OCI-LY7 (cell line): ENCODE data around the gene TMEM178B. TPM values are rescaled to one million over a fixed set of nuclear protein-coding genes. Genes with fewer than 3 reads are reported as not detected.

Experiments
- BruUV-seq: library from RNA; stranded (reverse); fragments of 400-500 nt; replicated peaks from 2 replicates; lab custom pipeline; 2021; lab: Mats Ljungman, UMichigan
- CTCF ChIA-PET: fragments of 300-600 bp; sonication (Branson Sonifier 250); formaldehyde crosslinking; loops from one replicate; lab custom pipeline; 2022; ENCODE audit warnings: antibody characterized with exemption; ENCODE audit not compliant: unreplicated experiment; lab: Charles Lee
- POLR2A ChIA-PET: fragments of 300-600 bp; sonication (Branson Sonifier 250); formaldehyde crosslinking; loops from one replicate; lab custom pipeline; 2022; ENCODE audit warnings: antibody characterized with exemption; lab: Charles Lee
- DNase-seq: peaks from one replicate; pipeline ENCODE4 v3.0.0-alpha.2; 2015; ENCODE audit warnings: low spot score
- H2AFZ ChIP-seq: fragments of 200-600 bp; sonication (generic), shearing (Covaris generic); 2 replicates; pipeline ENCODE4 v1.6.1; 2014; ENCODE audit warnings: mild to moderate bottlenecking, antibody characterized with exemption, low read length, moderate library complexity
- H3K27ac ChIP-seq: fragments of 200-600 bp; sonication (generic); 2 replicates; pipeline ENCODE4 v1.5.1; 2014; ENCODE audit warnings: mixed run types, low read depth, mild to moderate bottlenecking, moderate library complexity, low read length, inconsistent platforms; ENCODE audit not compliant: poor library complexity, severe bottlenecking
- H3K36me3 ChIP-seq: fragments of 200-600 bp; sonication (generic); 2 replicates; pipeline ENCODE4 v1.6.1; 2014; ENCODE audit warnings: mild to moderate bottlenecking, antibody characterized with exemption, low read length, moderate library complexity, mixed read lengths; ENCODE audit not compliant: insufficient read depth
- H3K4me1 ChIP-seq: fragments of 200-600 bp; sonication (generic); 2 replicates; pipeline ENCODE4 v1.5.1; 2014; ENCODE audit warnings: mild to moderate bottlenecking, low read length; ENCODE audit not compliant: insufficient read depth, poor library complexity, severe bottlenecking
- H3K4me2 ChIP-seq: fragments of 200-600 bp; sonication (generic); 2 replicates; pipeline ENCODE4 v1.6.1; 2014; ENCODE audit warnings: mild to moderate bottlenecking, low read length
- H3K4me3 ChIP-seq: fragments of 200-600 bp; sonication (generic); 2 replicates; pipeline ENCODE4 v1.5.1; 2014; ENCODE audit warnings: mild to moderate bottlenecking, low read depth, low read length; ENCODE audit not compliant: poor library complexity, severe bottlenecking
- H3K79me2 ChIP-seq: fragments of 200-600 bp; sonication (generic); 2 replicates; pipeline ENCODE4 v1.6.1; 2016; ENCODE audit warnings: low read depth, mild to moderate bottlenecking, low read length, moderate library complexity, mixed read lengths; ENCODE audit not compliant: insufficient read depth
- H3K9me2 ChIP-seq: fragments of 200-600 bp; sonication (generic); 2 replicates; pipeline ENCODE4 v1.6.1; 2016; ENCODE audit warnings: mild to moderate bottlenecking, low read length, mixed read lengths; ENCODE audit not compliant: insufficient read depth
- H3K9me3 ChIP-seq: fragments of 200-600 bp; sonication (generic); 2 replicates; pipeline ENCODE4 v1.6.1; 2014; ENCODE audit warnings: mild to moderate bottlenecking, mixed run types, low read length, mixed read lengths
- H4K20me1 ChIP-seq: fragments of 200-600 bp; sonication (generic); 2 replicates; pipeline ENCODE4 v1.6.1; 2014; ENCODE audit warnings: mild to moderate bottlenecking, antibody characterized with exemption, low read length, moderate library complexity, mixed read lengths; ENCODE audit not compliant: insufficient read depth
- EZH2phosphoT487 ChIP-seq: fragments of 200-600 bp; sonication (generic); IDR thresholded peaks from 2 replicates; pipeline ENCODE4 v1.6.1; 2018; ENCODE audit warnings: low read depth, borderline replicate concordance, mild to moderate bottlenecking, mixed run types, antibody characterized with exemption, low read length, moderate library complexity, mixed read lengths
- intact Hi-C: fragments of 100-400 bp; cut with micrococcal nuclease; formaldehyde crosslinking; loops from one replicate; pipeline ENCODE4 v1.10.0; 2022; ENCODE audit not compliant: unreplicated experiment
- total RNA-seq, 2 experiments: library from RNA; depleted of rRNA in 1 of 2; stranded (reverse); fragments of >200 nt in 1 of 2; shearing (Covaris generic) in 1 of 2; gene quantifications; 2 replicates each; pipeline ENCODE4 v1.2.3, GENCODE V29; 2014 to 2022
- TF ChIP-seq, protein P1 (sequence below): fragments of 200-600 bp; sonication (generic); conservative IDR thresholded peaks from 2 replicates; pipeline ENCODE4 v1.5.1; 2014; ENCODE audit warnings: mild to moderate bottlenecking, antibody characterized with exemption, low read length, moderate library complexity, mixed read lengths

Gene TMEM178B
- total RNA-seq, 2 experiments from 2014 or later: not detected

- Histone ChIP-seq H2AFZ (no peak overlapping the region), H4K20me1 (no peaks in the 10 kb centered on the region), H3K4me2 (no peak overlapping the region), H3K4me1 (no peaks in the 10 kb centered on the region), H3K36me3 (no peaks in the 10 kb centered on the region), H3K27ac (no peak overlapping the region), H3K79me2 (no peaks in the 10 kb centered on the region), H3K9me3 (no peaks in the 10 kb centered on the region), H3K4me3 (no peak overlapping the region), H3K9me2 (no peaks in the 10 kb centered on the region)
- intact Hi-C loops: no loop called here
- CTCF ChIA-PET: no interaction called here
- POLR2A ChIA-PET: no interaction called here
- BruUV-seq: no TSS peak
- TF ChIP-seq, protein P1, sequence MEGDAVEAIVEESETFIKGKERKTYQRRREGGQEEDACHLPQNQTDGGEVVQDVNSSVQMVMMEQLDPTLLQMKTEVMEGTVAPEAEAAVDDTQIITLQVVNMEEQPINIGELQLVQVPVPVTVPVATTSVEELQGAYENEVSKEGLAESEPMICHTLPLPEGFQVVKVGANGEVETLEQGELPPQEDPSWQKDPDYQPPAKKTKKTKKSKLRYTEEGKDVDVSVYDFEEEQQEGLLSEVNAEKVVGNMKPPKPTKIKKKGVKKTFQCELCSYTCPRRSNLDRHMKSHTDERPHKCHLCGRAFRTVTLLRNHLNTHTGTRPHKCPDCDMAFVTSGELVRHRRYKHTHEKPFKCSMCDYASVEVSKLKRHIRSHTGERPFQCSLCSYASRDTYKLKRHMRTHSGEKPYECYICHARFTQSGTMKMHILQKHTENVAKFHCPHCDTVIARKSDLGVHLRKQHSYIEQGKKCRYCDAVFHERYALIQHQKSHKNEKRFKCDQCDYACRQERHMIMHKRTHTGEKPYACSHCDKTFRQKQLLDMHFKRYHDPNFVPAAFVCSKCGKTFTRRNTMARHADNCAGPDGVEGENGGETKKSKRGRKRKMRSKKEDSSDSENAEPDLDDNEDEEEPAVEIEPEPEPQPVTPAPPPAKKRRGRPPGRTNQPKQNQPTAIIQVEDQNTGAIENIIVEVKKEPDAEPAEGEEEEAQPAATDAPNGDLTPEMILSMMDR: no peak
- no peak for TF ChIP-seq EZH2phosphoT487
- no peak for DNase-seq
Measured at GRCh38 chr7:141160246-141160860, 86.5 kb downstream of the TMEM178B start.

DNA sequence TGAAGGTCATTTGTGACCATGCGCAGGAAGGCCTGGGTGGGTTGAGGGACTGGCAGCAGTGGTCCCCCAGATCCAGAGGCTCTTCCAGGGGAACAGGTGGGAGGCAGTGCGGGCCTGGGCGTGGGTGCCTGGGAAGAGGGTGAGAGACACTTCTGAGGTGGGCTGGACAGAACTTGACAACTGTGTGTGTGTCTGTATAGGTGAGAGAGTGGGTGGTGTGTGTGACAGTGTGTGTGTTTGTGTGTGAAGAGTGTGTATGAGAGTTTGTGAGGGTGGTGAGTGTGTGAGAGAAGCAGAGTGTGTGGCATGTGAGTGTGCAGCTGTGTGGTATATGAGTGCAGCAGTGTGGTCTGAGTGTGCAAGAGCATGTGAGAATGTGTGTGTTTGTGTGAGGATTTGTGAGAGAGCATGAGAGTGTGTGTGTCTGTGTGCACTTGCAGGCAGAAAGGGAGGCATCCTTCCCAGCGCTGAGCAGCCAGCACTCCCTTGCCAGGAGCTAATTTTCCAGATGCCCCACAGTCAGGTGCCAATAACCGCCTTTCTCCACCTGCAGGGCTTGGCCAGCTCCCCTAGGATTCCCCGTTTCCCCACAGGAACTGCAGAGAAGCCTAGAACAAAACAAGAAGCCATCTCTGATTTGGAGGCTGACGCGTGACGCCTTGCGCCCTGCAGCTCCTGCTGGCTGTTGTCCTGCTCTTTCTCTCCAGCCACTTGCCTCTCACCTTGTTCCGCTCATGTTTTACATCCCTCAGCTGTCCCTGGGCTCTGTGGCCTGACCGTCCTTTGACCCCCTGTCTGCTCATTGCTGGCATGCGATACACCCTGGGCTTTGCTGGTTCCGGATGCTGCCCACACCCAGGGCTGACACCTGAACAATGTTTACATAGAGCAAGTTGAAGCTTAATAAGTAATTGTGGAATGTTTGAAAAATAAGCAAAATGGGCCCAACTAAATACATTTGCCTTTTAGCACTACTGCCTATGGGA, 88.0 kb downstream of the TMEM178B start:
- Histone ChIP-seq H4K20me1 (no peaks in the 10 kb centered on the region), H3K9me2 (no peaks in the 10 kb centered on the region), H3K79me2 (no peaks in the 10 kb centered on the region), H3K36me3 (no peaks in the 10 kb centered on the region), H3K4me2 (no peak overlapping the region), H3K9me3 (no peaks in the 10 kb centered on the region), H3K27ac (no peak overlapping the region), H3K4me3 (no peak overlapping the region), H3K4me1 (no peaks in the 10 kb centered on the region), H2AFZ (no peak overlapping the region)
- ChIA-PET POLR2A (interaction anchor here (0.7 kb wide), 1 partner anchor 232 kb away, joined by 3 read pairs; no protein-coding TSS in a partner anchor), CTCF (no interaction called here)
- DNase-seq: no peak
- intact Hi-C loops: no loop called here
- BruUV-seq: no TSS peak
- no peak for TF ChIP-seq EZH2phosphoT487
- TF ChIP-seq, protein P1: no peak
